GM11168 (cell line): Measurements from ENCODE around the gene NOS1AP.
"Not testable (repeated sequence)": the region's sequence is repeated elsewhere in the genome, so short reads cannot be mapped to it uniquely, and the experiment has no call there.

Source experiments
- in situ Hi-C: fragments of 300-500 bp; cut with MboI; formaldehyde crosslinking; loops from one replicate; pipeline ENCODE4 v1.12.0; 2022; ENCODE audit warnings: low sequenced_read_pairs; ENCODE audit not compliant: unreplicated experiment

Gene NOS1AP

GRCh38 chr1:162417650-162418049 lies 348.2 kb downstream of the NOS1AP start:
- in situ Hi-C loops: no loop called here

- in situ Hi-C loops: not testable (repeated sequence)
Measured at GRCh38 chr1:162418584-162418983, 349.1 kb downstream of the NOS1AP start.

GRCh38 chr1:162419450-162419931 lies 350.0 kb downstream of the NOS1AP start:
- in situ Hi-C loops: not testable (repeated sequence)
